H9 (cell line): Measurements from ENCODE around the gene DNAJB6. TPM values are rescaled to one million over a fixed set of nuclear protein-coding genes. Genes with fewer than 3 reads are reported as not detected.

ENCODE experiments used
- DNase-seq: peaks from one replicate; pipeline ENCODE4 v3.0.0-alpha.2; 2017
- H2AFZ ChIP-seq: one replicate; pipeline ENCODE4 v1.6.1; 2013; ENCODE audit warnings: mild to moderate bottlenecking, low read length, control low read depth, moderate library complexity
- H2AK5ac ChIP-seq: 2 replicates; pipeline ENCODE4 v1.6.1; 2013; ENCODE audit warnings: low read length, control low read depth, mixed read lengths; ENCODE audit not compliant: insufficient read length
- H2BK120ac ChIP-seq: one replicate; pipeline ENCODE4 v1.6.1; 2013; ENCODE audit warnings: low read depth, mild to moderate bottlenecking, low read length, control low read depth, inconsistent platforms; ENCODE audit not compliant: poor library complexity, severe bottlenecking
- H2BK12ac ChIP-seq: 2 replicates; pipeline ENCODE4 v1.6.1; 2013; ENCODE audit warnings: low read length, control low read depth, mixed read lengths, low read depth; ENCODE audit not compliant: insufficient read length
- H2BK15ac ChIP-seq: 2 replicates; pipeline ENCODE4 v1.6.1; 2013; ENCODE audit warnings: low read depth, low read length, control low read depth
- H2BK20ac ChIP-seq: one replicate; pipeline ENCODE4 v1.6.1; 2013; ENCODE audit warnings: low read depth, mild to moderate bottlenecking, low read length, control low read depth, inconsistent platforms; ENCODE audit not compliant: poor library complexity, severe bottlenecking
- H2BK5ac ChIP-seq: 2 replicates; pipeline ENCODE4 v1.6.1; 2013; ENCODE audit warnings: low read length, control low read depth, mixed read lengths; ENCODE audit not compliant: insufficient read length
- H3K14ac ChIP-seq: 2 replicates; pipeline ENCODE4 v1.6.1; 2013; ENCODE audit warnings: low read length, control low read depth; ENCODE audit not compliant: insufficient read depth
- H3K18ac ChIP-seq: 2 replicates; pipeline ENCODE4 v1.6.1; 2013; ENCODE audit warnings: low read depth, mild to moderate bottlenecking, mixed read lengths, low read length, control low read depth; ENCODE audit not compliant: insufficient read length
- H3K23ac ChIP-seq: 2 replicates; pipeline ENCODE4 v1.6.1; 2013; ENCODE audit warnings: low read length, control low read depth, mixed read lengths, low read depth; ENCODE audit not compliant: insufficient read length
- H3K23me2 ChIP-seq: 2 replicates; pipeline ENCODE4 v1.6.1; 2013; ENCODE audit warnings: low read depth, mild to moderate bottlenecking, mixed read lengths, low read length, control low read depth; ENCODE audit not compliant: insufficient read length, poor library complexity, severe bottlenecking
- H3K27ac ChIP-seq: 2 replicates; pipeline ENCODE4 v1.5.1; 2013; ENCODE audit warnings: low read length, control low read depth, mixed read lengths, low read depth; ENCODE audit not compliant: insufficient read length
- H3K27me3 ChIP-seq: 2 replicates; pipeline ENCODE4 v1.6.1; 2013; ENCODE audit warnings: low read length, control low read depth, inconsistent platforms; ENCODE audit not compliant: insufficient read depth
- H3K4ac ChIP-seq: 2 replicates; pipeline ENCODE4 v1.6.1; 2013; ENCODE audit warnings: low read depth, mild to moderate bottlenecking, control low read depth, inconsistent platforms, low read length, moderate library complexity
- H3K4me1 ChIP-seq: 2 replicates; pipeline ENCODE4 v1.6.1; 2013; ENCODE audit warnings: low read length, control low read depth, inconsistent platforms; ENCODE audit not compliant: insufficient read depth
- H3K4me2 ChIP-seq: 2 replicates; pipeline ENCODE4 v1.6.1; 2013; ENCODE audit warnings: low read length, control low read depth, mixed read lengths; ENCODE audit not compliant: insufficient read length, insufficient read depth
- H3K56ac ChIP-seq: 2 replicates; pipeline ENCODE4 v1.6.1; 2013; ENCODE audit warnings: low read depth, mild to moderate bottlenecking, mixed read lengths, low read length, control low read depth; ENCODE audit not compliant: insufficient read length
- H3K79me1 ChIP-seq: 2 replicates; pipeline ENCODE4 v1.6.1; 2013; ENCODE audit warnings: low read depth, mild to moderate bottlenecking, moderate library complexity, low read length, control low read depth, inconsistent platforms; ENCODE audit not compliant: insufficient read depth, poor library complexity, severe bottlenecking
- H3K79me2 ChIP-seq: 2 replicates; pipeline ENCODE4 v1.6.1; 2013; ENCODE audit warnings: low read length, control low read depth, inconsistent platforms; ENCODE audit not compliant: insufficient read depth
- H3K9ac ChIP-seq: 2 replicates; pipeline ENCODE4 v1.6.1; 2013; ENCODE audit warnings: low read length, control low read depth, mixed read lengths; ENCODE audit not compliant: insufficient read length; ENCODE audit errors: extremely low read depth
- H3K9me3 ChIP-seq: one replicate; pipeline ENCODE4 v1.6.1; 2013; ENCODE audit warnings: low read depth, low read length, inconsistent platforms; ENCODE audit not compliant: control insufficient read depth
- H3T11ph ChIP-seq: one replicate; pipeline ENCODE4 v1.6.1; 2013; ENCODE audit warnings: mild to moderate bottlenecking, low read length, control low read depth, inconsistent platforms
- H4K20me1 ChIP-seq: one replicate; pipeline ENCODE4 v1.6.1; 2013; ENCODE audit not compliant: control insufficient read depth, insufficient read length, insufficient read depth
- H4K5ac ChIP-seq: 2 replicates; pipeline ENCODE4 v1.6.1; 2013; ENCODE audit warnings: low read depth, mild to moderate bottlenecking, mixed read lengths, low read length, control low read depth; ENCODE audit not compliant: insufficient read length
- H4K8ac ChIP-seq: replicated peaks from 2 replicates; pipeline ENCODE4 v1.6.1; 2013; ENCODE audit warnings: low read length, control low read depth, mixed read lengths, low read depth; ENCODE audit not compliant: insufficient read length
- H4K91ac ChIP-seq: 2 replicates; pipeline ENCODE4 v1.6.1; 2013; ENCODE audit warnings: low read depth, mild to moderate bottlenecking, moderate library complexity, mixed read lengths, low read length, control low read depth; ENCODE audit not compliant: insufficient read length
- H3K27ac Mint-ChIP-seq, 3 experiments: 2 replicates in 2 of 3; 3 replicates in 1 of 3; pipeline ENCODE4 v1.8.0; 2020 to 2021; ENCODE audit warnings: mixed read lengths in 3 of 3, mild to moderate bottlenecking in 1 of 3, moderate library complexity in 1 of 3
- H3K27me3 Mint-ChIP-seq: 2 replicates; pipeline ENCODE4 v1.8.0; 2021; ENCODE audit warnings: low read depth, mild to moderate bottlenecking, moderate library complexity, mixed read lengths
- H3K36me3 Mint-ChIP-seq, 3 experiments: 2 replicates in 2 of 3; 3 replicates in 1 of 3; pipeline ENCODE4 v1.8.0; 2020 to 2021; ENCODE audit warnings: low read depth in 3 of 3, mixed read lengths in 3 of 3; ENCODE audit not compliant: insufficient read depth in 1 of 3
- H3K4me1 Mint-ChIP-seq, 2 experiments: 2 replicates each; pipeline ENCODE4 v1.8.0; 2020; ENCODE audit warnings: mixed read lengths in 2 of 2
- H3K4me3 Mint-ChIP-seq, 2 experiments: 2 replicates in 1 of 2; 3 replicates in 1 of 2; pipeline ENCODE4 v1.8.0; 2020 to 2021; ENCODE audit warnings: mild to moderate bottlenecking in 2 of 2, mixed read lengths in 2 of 2, moderate library complexity in 1 of 2
- H3K9me3 Mint-ChIP-seq, 2 experiments: 2 replicates in 1 of 2; 3 replicates in 1 of 2; pipeline ENCODE4 v1.8.0; 2020; ENCODE audit warnings: mild to moderate bottlenecking in 2 of 2, mixed read lengths in 2 of 2, moderate library complexity in 1 of 2
- CTCF ChIP-seq: fragments of 200-600 bp; sonication (generic); conservative IDR thresholded peaks from 3 replicates; pipeline ENCODE4 v1.8.0; 2021; ENCODE audit warnings: antibody characterized with exemption, mild to moderate bottlenecking
- WGBS: extraction: QIAGEN DNeasy Blood & Tissue Kit; methylation state at CpG from one replicate; pipeline ENCODE4 v1.1.7; 2013; ENCODE audit warnings: missing lambda C conversion rate, low lambda C conversion rate, mixed read lengths; ENCODE audit not compliant: insufficient read length; ENCODE audit errors: extremely low coverage; 5-methylcytosine and 5-hydroxymethylcytosine counted together
- total RNA-seq: library from RNA; stranded (reverse); gene quantifications from 2 replicates; pipeline ENCODE4 v1.2.1, GENCODE V29; 2021

The DNAJB6 gene
- total RNA-seq, 1 experiment from 2014 or later: 215 TPM

GRCh38 chr7:157293413-157293788 lies 43.4 kb upstream of the DNAJB6 start:
- H3K23me2 ChIP-seq: no peaks in the 10 kb centered on the region
- peaks cover 7 to 8% of the 10 kb centered on the region in 2 experiments for H3K9me3 Mint-ChIP-seq
- WGBS: no CpG with 5 or more reads among the region's 13 CpGs
- no peak overlapping the region for H3K9ac ChIP-seq
- H3K4me2 ChIP-seq: no peak overlapping the region
- no peak overlapping the region for H2BK5ac ChIP-seq
- H3K27me3 Mint-ChIP-seq: no peaks in the 10 kb centered on the region; the same call in 1 of the 2 replicates
- no peak overlapping the region for H2BK120ac ChIP-seq
- peaks cover 2 to 16% of the 10 kb centered on the region in 2 experiments; a peak in 3 of 4 replicates for H3K4me1 Mint-ChIP-seq
- H3K14ac ChIP-seq: no peak overlapping the region
- no peak overlapping the region for H3K23ac ChIP-seq
- no peak overlapping the region for H2BK20ac ChIP-seq
- no peak for DNase-seq
- TF ChIP-seq CTCF: no peak
- no peak overlapping the region for H2BK15ac ChIP-seq
- H4K20me1 ChIP-seq: no peaks in the 10 kb centered on the region
- H2AFZ ChIP-seq: no peak overlapping the region
- no peak overlapping the region for H3K27ac ChIP-seq
- no peak overlapping the region for H2AK5ac ChIP-seq
- H2BK12ac ChIP-seq: no peak overlapping the region
- H3T11ph ChIP-seq: no peak overlapping the region
- no peak overlapping the region for H3K18ac ChIP-seq
- no peak overlapping the region for H4K8ac ChIP-seq
- H3K27ac Mint-ChIP-seq: peak overlapping the region in 1 of 3 experiments; percentile 72; a peak in 1 of 7 replicates
- peaks cover 2 to 8% (median 7%) of the 10 kb centered on the region in 3 experiments; a peak in 6 of 7 replicates for H3K36me3 Mint-ChIP-seq
- H4K5ac ChIP-seq: no peak overlapping the region
- H3K4me3 Mint-ChIP-seq: no peak overlapping the region
- H3K79me2 ChIP-seq: no peaks in the 10 kb centered on the region
- H3K4me1 ChIP-seq: no peaks in the 10 kb centered on the region
- H4K91ac ChIP-seq: no peak overlapping the region
- no peaks in the 10 kb centered on the region for H3K79me1 ChIP-seq
- no peak overlapping the region for H3K4ac ChIP-seq
- no peak overlapping the region for H3K56ac ChIP-seq
- H3K27me3 ChIP-seq: no peaks in the 10 kb centered on the region
- H3K9me3 ChIP-seq: peaks cover 6% of the 10 kb centered on the region
